ENCODE data around the gene ARHGEF1. TPM values are rescaled to one million over a fixed set of nuclear protein-coding genes. Genes with fewer than 3 reads are reported as not detected.

Gene ARHGEF1
- total and polyA plus RNA-seq, 11 donors: 22.8 to 89.2 (median 28.0) TPM

DNA sequence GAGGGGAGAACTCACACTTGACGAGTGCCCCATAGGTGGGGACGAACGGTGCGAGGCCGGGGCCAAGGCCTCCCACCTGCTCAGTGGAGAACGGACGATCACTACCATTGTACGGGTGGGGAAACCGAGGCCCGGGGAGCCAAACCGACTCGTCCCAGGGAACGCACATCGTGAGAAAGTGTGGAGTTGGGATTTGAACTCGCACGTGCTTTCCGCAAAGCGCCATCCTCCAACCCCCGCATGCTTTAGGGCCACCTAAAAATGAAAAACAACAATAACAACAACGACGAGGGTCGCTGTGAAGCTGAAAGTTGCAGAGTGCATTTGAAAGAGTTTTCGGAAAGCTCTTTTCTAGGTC, 458 bp downstream of the ARHGEF1 start:
- H3K4me1 ChIP-seq: peaks cover 0 to 51% (median 32%) of the 10 kb centered on the region in 12 donors
- ATAC-seq (peak in 1 of 4 donors; percentile 1), DNase-seq (no peak)
- TF ChIP-seq, protein P1, sequence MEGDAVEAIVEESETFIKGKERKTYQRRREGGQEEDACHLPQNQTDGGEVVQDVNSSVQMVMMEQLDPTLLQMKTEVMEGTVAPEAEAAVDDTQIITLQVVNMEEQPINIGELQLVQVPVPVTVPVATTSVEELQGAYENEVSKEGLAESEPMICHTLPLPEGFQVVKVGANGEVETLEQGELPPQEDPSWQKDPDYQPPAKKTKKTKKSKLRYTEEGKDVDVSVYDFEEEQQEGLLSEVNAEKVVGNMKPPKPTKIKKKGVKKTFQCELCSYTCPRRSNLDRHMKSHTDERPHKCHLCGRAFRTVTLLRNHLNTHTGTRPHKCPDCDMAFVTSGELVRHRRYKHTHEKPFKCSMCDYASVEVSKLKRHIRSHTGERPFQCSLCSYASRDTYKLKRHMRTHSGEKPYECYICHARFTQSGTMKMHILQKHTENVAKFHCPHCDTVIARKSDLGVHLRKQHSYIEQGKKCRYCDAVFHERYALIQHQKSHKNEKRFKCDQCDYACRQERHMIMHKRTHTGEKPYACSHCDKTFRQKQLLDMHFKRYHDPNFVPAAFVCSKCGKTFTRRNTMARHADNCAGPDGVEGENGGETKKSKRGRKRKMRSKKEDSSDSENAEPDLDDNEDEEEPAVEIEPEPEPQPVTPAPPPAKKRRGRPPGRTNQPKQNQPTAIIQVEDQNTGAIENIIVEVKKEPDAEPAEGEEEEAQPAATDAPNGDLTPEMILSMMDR (IDR thresholded peaks at IDR 0.05): no peak
- TF ChIP-seq POLR2A (IDR thresholded peaks at IDR 0.05): no peak
- H3K27me3 ChIP-seq: no peaks in the 10 kb centered on the region
- peaks cover 0 to 10% (median 0%) of the 10 kb centered on the region in 9 donors for H3K36me3 ChIP-seq
- H3K4me3 ChIP-seq: peak overlapping the region; percentile 45 to 99 (median 92)
- no peaks in the 10 kb centered on the region for H3K9me3 ChIP-seq
- intact Hi-C loops (cut with DNase I): loop anchor here in 4 of 10 donors (5.0 kb wide), 3 partner anchors 49 to 194 kb away; partner anchors contain the start of genes RABAC1 (in 2 of the 4) and ZNF574 (in 1 of the 4)
- peak overlapping the region; percentile 83 to 98 (median 93) for H3K27ac ChIP-seq
- WGBS, 4 donors: 0 to 2% (median 1%) methylated on average over 15 to 23 of the region's 23 CpGs

DNA sequence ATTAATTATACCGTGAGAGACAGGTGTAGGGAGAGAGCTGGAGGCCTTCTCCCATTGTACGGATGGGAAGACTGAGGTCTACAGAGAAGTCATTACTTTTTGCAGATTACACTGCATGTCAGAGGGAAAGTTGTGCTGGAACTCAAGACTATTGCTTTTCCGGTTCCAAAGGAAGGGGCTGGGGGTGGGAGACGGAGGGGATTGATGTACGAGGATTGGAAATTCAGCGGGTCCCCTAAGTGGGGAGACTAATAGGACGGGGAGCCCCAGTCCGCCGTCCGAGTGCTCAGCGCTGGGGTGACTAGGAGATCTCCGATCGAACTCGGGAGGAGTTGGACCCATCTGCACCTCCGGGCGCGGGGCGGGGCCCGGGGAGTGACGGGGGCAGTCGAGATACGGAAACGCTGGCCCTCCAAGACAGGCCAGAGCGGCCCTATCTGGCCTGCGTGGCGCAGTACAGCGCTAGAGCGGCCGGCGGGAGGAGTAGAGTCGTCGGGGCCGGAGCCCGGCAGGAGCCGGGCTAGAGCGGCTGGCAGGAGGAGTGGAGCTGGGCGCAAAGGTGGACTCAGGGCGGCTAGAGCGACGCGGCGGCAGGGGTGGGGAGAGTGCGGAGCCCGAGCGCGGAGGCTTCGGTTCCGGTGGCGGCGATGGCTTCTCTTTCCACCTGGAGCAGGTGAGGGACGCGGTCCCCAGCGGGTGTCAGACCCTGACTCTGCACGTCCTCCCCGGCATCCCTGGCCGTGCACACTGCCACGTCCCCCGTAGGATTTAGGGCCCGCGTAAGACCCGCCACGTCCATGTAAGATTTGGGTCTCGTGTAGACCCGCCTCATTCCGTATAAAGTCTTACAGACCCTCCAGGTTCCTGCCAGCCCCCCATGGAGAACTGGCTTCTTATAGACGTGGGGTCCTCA, 1.1 kb downstream of the ARHGEF1 start:
- peaks cover 0 to 16% (median 3%) of the 10 kb centered on the region in 9 donors for H3K36me3 ChIP-seq
- no peaks in the 10 kb centered on the region for H3K27me3 ChIP-seq
- peaks cover 0 to 51% (median 32%) of the 10 kb centered on the region in 12 donors for H3K4me1 ChIP-seq
- ATAC-seq (peak; percentile 97 to 99 (median 98)), DNase-seq (peak; percentile 93 to 98 (median 96))
- TF ChIP-seq, protein P1 (IDR thresholded peaks at IDR 0.05): peak in 4 of 12 donors; percentile 13 to 43 (median 38)
- peak in 1 of 2 donors; percentile 63 for TF ChIP-seq POLR2A (IDR thresholded peaks at IDR 0.05)
- peak overlapping the region; percentile 45 to 99 (median 92) for H3K4me3 ChIP-seq
- WGBS, 4 donors: 0 to 1% (median 1%) methylated on average over 22 to 66 of the region's 66 CpGs
- intact Hi-C loops (cut with DNase I): loop anchor here in 4 of 10 donors (1.0 to 5.0 kb wide), 5 partner anchors 25 to 193 kb away; partner anchors contain the start of genes RABAC1 (in 2 of the 4) and ZNF574 (in 1 of the 4)
- H3K9me3 ChIP-seq: no peaks in the 10 kb centered on the region
- peak overlapping the region; percentile 83 to 98 (median 93) for H3K27ac ChIP-seq

DNA sequence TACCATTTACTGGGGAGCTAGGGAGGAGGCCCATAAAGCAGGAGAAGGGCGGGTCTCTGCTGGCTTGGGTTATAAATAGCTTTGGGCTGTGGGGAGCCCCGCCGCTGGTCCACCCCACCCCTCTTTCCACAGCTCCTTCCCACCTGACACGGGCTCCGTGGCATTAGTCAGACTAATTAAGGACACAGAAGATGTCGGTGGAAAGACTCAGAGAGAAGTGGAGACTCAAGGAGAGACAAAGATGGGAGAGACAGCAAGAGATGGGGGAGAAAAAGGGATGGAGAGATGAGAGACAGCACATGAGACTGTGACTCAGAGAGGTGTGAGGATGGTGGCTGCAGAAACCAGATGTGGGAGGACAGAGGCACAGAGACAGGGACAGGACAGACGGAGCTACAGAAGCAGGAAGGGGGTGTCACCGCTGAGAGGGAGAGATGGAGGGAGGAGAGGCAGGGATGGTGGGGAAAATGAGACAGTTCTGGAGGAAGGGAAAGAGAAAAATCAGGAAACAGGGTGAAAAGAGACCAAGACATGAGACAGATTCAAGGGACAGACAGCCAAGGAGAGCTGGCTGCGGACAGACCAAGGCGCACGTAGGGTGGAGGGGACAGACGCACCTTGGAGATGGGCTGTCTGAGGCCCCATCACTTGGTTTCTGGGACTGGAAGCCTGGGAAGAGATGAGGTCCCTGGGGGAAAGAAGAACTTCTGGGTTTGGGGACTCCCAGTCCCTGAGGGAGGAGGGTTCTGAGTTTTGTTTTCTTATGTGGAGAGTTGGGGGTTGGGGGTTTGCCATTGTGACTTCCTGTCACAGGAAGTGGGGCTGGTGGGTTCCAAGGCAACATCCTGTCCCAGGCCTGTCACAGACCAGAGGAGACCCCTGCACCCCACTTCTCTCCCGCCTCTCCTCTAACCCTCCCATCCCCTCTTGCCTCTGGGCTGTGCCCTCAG, 4.1 kb downstream of the ARHGEF1 start:
- Histone ChIP-seq H3K27ac (peak overlapping the region in 1 of 12 donors; percentile 84), H3K9me3 (no peaks in the 10 kb centered on the region), H3K4me1 (peaks cover 0 to 49% (median 32%) of the 10 kb centered on the region in 12 donors), H3K36me3 (peaks cover 0 to 44% (median 17%) of the 10 kb centered on the region in 9 donors), H3K27me3 (no peaks in the 10 kb centered on the region), H3K4me3 (peak overlapping the region in 2 of 12 donors; percentile 20 to 98)
- no peak for TF ChIP-seq POLR2A (IDR thresholded peaks at IDR 0.05)
- TF ChIP-seq, protein P1 (IDR thresholded peaks at IDR 0.05): no peak
- WGBS, 4 donors: 55 to 61% (median 59%) methylated on average over 13 of the region's 13 CpGs
- ATAC-seq (no peak), DNase-seq (no peak)
- intact Hi-C loops (cut with DNase I): loop anchor here in 3 of 10 donors (5.0 kb wide), 2 partner anchors 40 to 45 kb away; partner anchors contain the start of gene ERFL (in 1 of the 3)

All from heart left ventricle (tissue), 16 donors.